Midbrain (tissue), 1 donor: ENCODE data around the gene GPR35.
"Not testable (repeated sequence)": the region's sequence is repeated elsewhere in the genome, so short reads cannot be mapped to it uniquely, and the experiment has no call there.

Experiments
- DNase-seq: peaks from one replicate; lab custom pipeline; 2025; lab: John Stamatoyannopoulos, UW

The GPR35 gene

DNA sequence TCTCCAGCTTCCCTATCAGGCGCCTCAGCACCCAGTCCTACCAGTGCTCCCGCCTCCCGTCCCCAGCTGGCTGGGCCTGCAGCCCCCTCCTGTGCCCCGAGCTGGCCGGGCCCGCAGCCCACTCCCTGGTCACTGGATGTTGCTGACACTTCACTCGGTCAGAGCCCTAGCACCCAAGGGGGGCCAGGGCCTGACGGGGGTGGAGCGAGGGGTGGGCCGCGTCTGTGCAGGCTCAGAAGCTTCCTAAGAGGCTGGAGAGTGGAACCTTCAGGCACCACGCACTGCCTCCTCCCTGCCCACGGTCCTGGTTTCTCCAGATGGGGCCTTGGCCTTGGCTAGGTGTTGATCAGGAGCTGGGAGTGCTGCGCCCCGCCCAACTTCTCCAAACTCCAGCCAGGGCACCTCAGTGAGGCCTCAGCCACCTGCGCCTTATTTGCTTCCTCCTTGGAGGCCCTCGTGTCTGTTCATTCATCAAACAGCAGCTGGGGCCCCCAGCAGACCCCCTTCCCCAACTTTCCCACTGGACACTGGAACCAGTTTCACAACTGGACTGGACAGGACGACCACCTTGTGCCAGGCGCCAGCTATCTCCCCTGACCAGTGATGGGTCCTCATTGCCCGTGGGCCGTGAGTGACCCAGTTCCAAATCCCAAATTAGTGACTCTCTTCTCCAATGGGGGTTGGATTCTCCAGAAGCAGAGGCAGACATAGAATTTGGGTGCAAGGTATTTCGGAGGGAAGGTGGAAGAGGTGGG is 22.0 kb upstream of the GPR35 start:
- DNase-seq = no peak

DNA sequence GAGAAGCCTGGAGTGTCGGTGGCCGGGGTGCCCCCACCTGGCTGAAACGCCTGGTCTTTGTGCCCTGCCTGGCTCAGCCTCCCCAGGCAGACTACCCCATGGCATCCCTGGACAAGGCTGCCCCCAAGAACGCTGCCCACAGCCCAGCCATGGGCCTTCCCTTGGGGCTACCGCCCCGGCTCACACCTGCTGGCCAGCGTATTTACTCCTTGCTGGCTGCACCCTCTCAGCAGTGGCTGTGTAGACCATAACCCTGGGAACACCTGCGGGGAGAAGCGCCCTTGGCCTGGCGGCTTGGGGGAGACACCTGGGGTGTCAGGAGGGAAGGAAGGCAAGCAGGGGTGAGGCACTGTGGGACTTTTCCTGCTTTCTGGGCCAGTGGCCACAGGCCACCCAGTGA is 21.4 kb upstream of the GPR35 start:
- DNase-seq = no peak

DNA sequence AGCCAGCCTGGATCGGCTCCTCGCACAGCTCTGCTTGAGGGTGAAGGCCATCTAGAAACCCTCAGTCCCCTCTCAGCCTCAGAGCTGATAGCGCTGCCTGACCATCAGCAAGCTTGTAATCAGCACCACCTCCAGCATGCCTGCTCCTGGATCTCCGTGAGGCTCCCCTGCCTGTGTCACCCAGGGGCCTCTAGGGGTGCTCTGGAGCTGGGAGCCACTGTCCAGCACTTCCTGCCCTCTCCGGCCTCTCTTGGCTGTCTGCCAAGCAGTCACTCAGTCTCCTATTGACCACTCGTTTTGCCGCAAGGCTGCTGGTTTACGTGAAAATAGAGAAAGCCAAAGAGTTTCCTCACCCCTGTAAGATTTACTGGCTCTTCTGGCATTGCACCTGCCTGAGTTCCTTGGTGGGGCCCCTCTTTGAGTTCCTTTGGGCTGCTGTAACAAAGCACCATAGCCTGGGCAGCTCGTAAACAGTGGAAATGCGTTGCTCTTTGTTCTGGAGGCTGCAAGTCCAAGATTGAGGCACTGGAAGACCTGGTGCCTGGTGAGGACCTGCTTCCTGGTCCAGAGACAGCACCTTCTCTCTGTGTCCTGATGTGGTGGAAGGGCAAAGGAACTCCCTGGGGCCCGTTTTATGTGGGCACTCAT is 20.9 kb upstream of the GPR35 start:
- peak; percentile 85 for DNase-seq

DNA sequence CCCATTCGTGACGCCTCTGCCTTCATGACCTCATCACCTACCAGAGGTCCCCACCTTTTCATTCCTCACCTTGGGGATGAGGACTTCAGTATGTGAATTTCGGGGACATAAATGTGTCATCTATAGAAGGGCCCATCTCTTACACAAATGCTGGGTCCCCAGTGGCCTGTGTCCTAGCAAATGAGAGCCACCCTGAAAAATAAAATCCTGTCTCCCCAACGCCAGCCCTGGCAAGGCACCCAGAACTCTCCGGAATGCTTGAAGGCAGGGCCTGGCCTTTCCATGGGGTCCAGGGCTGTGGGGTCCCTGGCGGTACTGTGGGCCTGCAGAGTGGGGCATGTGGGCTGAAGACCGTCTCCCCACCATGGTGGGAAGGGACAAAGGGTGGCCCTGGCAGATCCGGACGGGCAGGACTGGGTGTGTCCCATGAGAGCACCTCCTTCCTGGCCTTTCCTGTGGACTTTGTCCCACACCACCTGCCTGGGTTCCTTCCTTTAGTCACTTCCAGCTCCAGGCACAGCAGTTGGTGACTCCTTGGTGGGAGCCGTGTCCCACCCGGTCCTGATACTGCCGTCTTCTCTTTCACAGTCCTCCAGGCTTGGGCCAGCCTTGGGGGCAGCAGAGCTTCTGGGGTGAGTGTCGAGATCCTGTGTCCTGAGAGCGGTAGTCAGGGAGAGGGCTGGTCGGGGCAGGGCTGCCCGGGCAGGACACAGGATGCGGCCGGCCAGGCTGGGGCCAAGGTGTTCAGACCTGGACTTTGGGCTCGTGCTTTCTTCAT is 20.2 kb upstream of the GPR35 start:
- DNase-seq = no peak

DNA sequence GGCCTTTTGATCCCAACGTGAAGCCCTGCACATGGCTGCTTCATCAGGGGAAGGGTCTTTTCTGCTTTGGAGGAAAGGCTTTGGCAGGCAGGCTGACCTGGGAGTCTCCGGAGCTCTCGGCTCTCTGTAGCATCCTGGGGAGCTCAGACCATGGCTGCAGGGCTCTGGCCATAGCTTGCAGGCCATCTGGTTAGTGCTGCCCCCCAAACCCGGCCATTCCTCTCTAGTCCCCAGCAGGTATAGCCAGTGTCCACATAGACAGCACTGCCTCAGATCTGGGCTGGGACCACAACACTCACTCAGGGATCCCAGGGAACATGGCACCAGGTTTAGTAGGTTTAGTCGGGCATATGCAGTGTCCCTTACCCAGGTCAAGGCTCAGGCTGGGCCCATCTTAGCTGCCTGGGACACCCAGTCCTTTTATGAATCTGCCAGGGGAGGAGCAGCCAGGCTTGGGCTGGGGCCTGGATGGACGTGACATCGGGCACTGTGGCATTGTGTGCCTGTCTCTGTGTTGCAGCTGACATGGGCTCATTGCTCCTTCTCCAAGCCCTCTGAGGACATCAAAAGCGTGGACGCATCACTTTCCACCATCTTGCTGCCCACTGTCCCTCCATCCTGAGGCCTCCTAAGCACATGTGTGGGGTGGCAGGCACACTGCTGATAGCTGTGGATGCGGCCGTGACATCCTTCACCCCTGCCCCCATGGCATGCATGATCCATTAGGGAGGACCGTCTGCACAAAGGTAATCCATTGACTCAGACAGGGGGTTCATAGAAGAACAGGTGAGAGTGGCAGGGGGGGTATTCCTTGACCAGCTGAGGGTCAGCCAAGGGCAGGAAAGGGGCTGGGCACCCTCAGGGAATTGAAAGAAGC is 19.2 kb upstream of the GPR35 start:
- DNase-seq = no peak

DNA sequence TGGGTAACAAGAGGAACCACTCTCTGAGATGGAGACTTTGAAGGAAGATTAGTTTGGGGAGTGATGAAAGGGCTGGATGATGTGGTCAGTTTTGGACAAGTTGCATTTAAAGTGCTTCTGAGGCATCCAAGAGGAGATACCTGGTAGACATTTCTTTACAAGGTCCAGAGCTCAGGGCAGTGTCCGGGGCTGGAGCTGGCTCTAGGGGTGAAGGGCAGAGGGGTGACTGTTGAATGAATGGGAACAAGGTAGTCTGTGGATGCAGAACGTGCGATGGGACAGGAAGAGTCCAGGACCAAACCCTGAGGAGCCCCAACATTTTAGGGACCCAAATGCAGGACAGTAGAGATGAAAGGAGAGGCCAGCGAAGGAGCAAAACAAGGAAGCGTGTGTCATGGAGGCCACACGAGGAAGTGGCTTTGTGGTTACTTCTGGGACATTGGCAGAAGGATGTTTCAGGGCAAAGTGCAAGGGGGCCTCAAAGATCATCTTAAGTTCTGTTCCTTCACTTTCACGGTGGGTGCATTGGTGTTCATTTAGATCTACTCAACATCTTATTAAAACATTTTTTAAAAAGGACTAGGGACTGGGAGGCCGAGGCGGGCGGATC is 13.6 kb upstream of the GPR35 start:
- no peak for DNase-seq

DNA sequence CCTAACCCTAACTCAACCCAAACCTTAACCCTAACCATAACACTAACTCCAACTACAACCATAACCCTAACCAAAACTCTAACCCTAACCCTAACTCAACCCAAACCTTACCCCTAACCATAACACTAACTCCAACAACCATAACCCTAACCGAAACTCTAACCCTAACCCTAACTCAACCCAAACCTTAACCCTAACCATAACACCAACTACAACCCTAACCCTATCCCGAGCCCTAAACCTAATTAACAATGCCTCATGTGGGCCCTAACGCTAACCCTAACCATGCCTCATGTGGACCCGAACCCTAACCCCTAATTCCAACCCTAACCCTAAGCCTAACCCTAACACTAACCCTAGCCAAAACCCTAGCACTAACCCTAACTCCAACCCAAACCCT is 11.5 kb upstream of the GPR35 start:
- no peak for DNase-seq

DNA sequence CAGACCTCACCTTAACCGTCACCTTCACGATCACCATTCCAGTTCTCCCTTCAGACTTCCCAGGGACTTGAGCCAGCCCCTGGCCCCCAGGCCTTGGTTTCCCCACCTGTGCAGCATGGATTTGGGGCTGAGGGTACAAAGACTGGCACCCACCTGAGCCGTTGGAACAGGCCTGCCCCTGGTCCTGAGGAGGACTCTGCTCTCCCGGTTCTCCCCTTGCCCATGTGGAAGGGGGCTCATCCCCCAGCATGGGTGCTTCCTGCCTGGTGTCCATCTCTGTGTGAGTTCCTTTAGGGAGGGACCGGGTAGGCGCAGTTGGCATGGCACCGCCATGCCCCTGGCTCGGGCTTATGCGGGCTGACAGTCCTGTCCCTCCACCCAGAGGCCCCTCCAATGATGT is 10.9 kb upstream of the GPR35 start:
- DNase-seq = no peak

DNA sequence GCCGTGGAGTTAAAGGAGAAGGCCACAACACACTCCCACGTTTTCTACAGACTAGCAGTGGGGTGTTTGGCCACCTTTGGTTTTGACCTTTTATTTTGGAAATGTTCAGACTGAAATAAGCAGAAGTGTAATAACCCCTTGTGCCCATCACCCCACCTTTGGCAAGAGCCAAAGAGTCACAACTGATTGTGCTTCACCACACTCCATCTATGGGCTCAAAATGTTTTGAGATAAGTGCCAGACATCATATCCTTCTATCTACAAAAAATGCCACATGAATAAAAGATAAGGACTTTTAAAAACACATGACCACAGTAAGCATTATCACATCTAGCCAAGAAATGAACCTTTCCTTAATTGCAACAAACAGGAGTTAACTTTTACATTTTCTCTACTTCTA is 9.9 kb upstream of the GPR35 start:
- no peak for DNase-seq

DNA sequence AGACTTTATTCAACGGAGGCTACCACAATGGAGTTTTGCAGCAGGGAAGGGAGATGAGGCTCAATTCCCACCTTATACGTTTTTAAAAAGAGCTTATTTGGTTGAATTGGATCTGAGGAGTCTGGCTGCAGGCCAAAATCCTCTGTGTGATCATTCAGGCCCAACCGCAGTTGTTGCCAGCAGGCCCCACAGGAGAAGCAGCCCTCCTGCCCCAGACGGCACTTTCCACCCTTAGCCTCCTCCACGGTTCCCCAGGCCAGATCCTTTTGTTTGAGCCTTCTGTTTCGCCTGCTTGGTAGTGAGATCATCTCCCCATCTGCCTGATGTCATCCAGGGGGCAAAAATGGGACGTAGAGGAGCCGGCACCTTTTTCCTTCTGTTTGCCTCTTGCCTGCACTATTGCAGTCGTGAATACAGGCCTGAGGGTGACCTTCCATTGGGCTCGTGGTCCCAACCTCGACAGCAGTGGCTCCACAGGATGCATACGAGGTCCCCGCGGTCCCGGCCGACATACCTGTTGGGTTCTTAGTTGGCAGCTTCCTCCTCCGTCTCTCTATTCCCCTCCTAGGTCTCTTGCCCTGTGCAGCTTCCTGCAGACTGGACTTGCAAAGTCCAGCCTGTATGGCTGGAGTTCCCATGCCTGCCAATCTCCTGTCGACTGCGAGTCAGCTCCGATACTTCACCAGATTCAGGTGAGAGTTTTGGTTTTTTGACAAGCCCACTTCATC is 9.3 kb upstream of the GPR35 start:
- no peak for DNase-seq

DNA sequence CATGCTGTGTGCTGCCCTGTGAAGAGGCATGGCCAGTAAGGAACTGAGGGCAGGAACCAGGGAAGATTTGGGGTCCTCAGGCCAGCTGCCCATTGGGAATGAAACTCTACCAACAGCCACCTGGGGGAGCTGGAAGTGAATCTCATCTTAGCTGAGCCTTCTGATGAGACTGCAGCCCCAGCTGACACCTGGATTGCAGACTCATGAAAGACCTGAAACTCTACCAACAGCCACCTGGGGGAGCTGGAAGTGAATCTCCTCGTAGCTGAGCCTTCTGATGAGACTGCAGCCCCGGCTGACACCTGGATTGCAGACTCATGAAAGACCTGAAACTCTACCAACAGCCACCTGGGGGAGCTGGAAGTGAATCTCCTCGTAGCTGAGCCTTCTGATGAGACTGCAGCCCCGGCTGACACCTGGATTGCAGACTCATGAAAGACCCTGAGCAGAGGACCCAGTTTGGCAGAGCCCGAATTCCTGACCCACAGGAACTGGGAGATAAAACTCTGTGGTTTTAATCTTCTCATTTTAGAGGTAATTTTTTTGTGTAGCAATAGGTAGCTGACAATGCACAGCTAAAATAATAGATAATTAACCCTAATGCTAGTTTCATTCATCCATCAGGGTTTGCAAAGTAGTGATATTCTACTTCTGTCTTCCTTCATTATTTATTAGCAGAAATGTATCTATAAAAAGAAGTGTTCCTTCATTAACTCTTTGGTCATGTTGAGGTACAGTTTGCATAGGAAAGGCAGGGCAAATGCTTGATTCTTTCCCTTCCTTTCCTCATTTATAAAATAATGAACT is 8.2 kb upstream of the GPR35 start:
- DNase-seq = not testable (repeated sequence)

DNA sequence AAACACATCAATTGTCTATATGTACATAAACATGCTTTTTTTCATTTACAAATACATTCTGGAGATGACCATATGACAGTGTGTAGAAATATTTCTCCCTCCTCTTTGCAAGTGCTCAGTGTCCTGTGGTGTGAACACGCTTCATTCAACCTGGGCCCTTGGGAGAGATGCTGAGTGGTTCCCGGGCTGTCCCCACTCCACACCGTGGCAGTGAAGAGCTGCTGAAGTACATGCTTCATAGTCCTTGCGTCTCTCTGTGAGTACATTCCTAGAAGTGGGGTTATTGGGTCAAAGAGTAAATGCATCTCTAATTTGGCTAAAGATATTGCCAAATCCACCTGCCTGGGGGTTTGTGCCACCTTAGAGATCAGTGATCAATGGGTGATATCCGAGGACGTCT is 6.5 kb upstream of the GPR35 start:
- no peak for DNase-seq

DNA sequence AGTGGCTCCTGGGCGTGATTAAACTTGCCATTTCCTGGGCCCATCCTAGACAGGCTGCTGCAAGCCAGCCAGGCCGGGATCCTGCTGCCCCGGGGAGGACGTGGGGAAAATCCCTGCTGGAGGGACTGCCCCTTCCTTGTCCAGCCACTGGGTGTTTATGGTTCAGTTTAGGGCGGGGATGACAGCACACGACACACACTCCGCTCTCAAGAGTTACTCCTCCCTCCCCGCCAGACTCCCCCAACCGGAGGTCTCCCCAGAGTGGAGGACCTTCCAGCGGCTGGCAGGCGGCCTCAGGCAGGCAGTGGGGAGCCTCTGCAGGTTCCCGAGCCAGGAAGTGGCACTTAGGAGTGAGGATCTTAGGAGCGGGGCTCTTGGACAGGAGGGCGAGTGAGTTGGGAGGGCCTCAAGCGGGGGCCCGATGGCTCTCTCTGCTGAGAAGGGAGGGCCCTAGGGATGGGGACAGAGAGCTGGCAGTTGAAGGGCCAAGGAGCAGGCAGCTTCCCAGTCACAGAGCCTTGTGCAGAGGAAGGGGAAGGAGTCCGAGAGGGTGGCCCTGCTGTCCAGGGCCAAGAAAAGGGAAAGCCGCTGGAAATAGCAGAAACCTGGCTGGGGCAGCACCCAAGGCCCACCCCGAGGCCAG is 5.7 kb upstream of the GPR35 start:
- no peak for DNase-seq

DNA sequence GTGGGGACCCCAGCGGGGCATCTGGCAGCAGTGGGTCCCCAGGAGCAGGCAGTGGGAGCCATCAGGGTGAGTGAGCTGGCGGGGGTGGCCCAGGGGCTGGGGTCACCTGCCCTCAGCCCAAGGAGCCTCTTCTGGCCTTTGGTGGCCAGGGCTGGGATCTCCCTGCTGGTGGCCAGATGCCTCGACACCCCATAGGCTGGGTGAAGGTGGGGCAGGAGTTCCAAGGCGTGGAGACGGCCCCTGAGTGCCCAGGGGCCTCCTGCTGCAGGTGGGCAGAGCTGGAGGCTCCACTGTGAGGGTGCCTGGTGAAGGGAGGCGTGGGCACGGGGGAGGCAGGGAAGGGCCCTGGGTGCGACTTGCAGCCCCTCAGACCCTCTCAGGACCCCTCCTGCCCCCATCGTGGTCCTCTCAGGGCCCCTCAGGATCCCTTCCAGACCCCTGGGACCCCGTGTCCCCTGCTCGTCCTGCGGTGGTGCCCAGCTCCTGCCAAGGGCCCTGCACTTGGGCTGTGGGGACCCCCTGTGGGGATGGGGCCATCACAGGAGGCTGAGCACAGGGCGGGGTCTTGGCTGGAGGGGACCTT is 5.0 kb upstream of the GPR35 start:
- DNase-seq = no peak

DNA sequence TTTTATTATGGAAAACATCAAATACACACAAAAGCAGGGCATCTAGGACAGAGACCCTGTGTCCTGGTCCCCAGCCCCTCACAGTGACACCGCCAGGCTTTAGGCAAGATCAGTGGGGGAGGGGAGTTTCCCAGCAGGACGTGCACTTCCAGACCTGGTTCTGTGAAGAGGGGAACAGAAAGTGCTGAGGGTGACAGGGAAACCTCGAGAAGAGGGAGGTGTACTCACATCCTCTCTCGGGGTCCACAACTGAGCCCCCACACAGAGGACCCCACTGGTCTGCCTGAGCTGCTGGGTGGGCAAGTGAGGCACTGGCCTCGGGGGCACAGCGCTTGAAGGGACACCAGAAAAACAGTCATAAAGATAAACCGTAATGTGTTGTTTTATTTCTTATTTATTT is 4.4 kb upstream of the GPR35 start:
- DNase-seq = no peak

DNA sequence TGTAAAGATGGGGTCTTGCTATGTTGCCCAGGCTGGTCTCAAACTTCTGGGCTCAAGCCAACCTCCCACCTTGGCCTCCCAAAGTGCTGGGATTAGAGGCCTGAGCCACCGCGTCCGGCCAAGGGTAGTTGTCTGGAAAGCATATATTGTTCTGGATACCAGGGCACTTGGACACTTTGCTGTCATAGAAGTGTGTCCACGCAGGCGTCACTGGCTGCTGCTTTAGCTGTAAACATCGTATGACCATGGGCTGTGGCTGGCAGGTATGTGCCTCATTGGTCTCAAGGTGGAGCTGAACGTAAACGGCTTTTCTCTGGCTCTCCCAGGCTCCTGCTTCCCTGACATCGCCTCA is 3.2 kb upstream of the GPR35 start:
- DNase-seq = no peak

DNA sequence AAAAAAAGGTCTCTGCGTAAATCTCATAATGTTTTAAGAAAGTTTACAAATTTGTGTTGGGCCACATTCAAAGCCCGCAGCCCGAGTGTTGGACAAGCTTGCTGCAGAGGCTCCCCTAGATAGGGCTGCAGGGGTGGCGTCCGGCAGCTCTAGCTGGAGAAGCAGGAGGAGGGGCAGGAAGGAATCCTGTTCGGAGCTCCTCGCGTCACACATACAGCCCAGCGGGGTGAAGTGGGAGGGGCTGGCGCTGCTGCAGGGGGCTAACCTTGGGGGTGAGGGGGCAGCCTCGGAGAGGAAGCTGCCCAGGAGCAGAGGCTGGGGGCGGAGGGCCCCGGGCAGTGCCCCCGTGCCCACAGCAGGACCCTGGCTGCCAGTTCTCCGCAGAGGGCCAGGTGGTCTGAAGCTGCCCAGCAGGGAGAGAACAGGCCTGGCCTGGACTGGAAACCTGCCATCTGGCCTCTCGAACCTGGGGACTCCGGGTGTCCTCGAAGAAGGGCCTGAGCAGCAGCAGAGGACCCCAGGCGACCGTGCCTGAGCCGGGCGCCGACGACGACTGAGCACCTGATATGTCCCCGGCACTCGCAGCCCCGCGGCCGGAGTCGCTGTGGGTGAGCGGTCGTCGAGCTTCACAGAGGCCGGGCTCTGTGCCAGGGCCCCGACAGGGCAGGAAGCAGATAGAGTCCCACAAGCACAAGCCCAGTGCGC is 2.6 kb upstream of the GPR35 start:
- DNase-seq = no peak

DNA sequence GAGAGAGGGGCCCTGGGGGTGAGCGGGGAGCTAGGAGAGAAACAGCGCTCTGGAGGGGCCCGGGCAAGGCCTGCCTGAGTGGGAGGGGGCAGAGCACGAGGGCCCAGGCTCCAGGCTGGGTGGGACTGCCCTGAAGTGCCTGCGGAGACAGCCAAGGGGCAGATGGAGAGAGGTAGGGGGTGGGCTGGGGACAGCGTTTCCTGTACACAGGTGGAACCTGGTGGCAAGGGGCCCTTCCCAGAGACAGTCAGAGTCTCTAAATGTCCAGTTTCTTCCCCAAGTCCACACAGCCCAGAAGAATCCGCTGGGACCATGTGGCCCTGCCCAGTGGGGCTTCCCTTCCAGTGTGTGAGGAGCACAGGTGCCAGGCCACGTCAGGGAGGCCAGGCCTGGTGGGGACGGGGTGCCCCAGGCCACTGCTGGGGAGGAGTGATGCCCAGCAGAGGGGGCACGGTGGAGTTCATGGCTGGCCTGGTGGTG is 1.7 kb upstream of the GPR35 start:
- DNase-seq = no peak
